Measurements from ENCODE around the gene FARP2. TPM values are rescaled to one million over a fixed set of nuclear protein-coding genes. Genes with fewer than 3 reads are reported as not detected.

Gene FARP2
- total RNA-seq, 1 experiment from 2014 or later = 32.6 TPM

GRCh38 chr2:241530571-241530970 is 174.5 kb downstream of the FARP2 start:
- Mint-ChIP-seq H3K27me3 (ENCODE audit: insufficient read depth, unreplicated experiment) (no peaks in the 10 kb centered on the region), H3K9me3 (ENCODE audit: unreplicated experiment) (no peaks in the 10 kb centered on the region), H3K36me3 (ENCODE audit: insufficient read depth, unreplicated experiment) (no peaks in the 10 kb centered on the region), H3K27ac (ENCODE audit: low read depth, unreplicated experiment) (no peak overlapping the region), H3K4me1 (ENCODE audit: insufficient read depth, unreplicated experiment) (no peaks in the 10 kb centered on the region), H3K4me3 (ENCODE audit: unreplicated experiment) (no peak overlapping the region)
- ChIA-PET POLR2A (no interaction called here), CTCF (interaction anchor here (0.7 kb wide), 1 partner anchor 96 kb away, joined by 3 read pairs; no protein-coding TSS in a partner anchor)
- DNase-seq (ENCODE audit: unreplicated experiment) = no peak
- intact Hi-C loops (cut with micrococcal nuclease) = no loop called here
- TF ChIP-seq CTCF (IDR thresholded peaks at IDR 0.05; ENCODE audit: unreplicated experiment) = no peak
- BruUV-seq (replicated peaks) = no TSS peak

- no peak for DNase-seq (ENCODE audit: unreplicated experiment)
- intact Hi-C loops (cut with micrococcal nuclease) = no loop called here
- ChIA-PET CTCF (no interaction called here), POLR2A (no interaction called here)
- no peak for TF ChIP-seq CTCF (IDR thresholded peaks at IDR 0.05; ENCODE audit: unreplicated experiment)
- Mint-ChIP-seq H3K27ac (ENCODE audit: low read depth, unreplicated experiment) (no peak overlapping the region), H3K27me3 (ENCODE audit: insufficient read depth, unreplicated experiment) (no peaks in the 10 kb centered on the region), H3K36me3 (ENCODE audit: insufficient read depth, unreplicated experiment) (no peaks in the 10 kb centered on the region), H3K9me3 (ENCODE audit: unreplicated experiment) (no peaks in the 10 kb centered on the region), H3K4me1 (ENCODE audit: insufficient read depth, unreplicated experiment) (no peaks in the 10 kb centered on the region), H3K4me3 (ENCODE audit: unreplicated experiment) (no peak overlapping the region)
- no TSS peak for BruUV-seq (replicated peaks)
Measured at GRCh38 chr2:241531161-241531722, 175.2 kb downstream of the FARP2 start.

- CTCF ChIA-PET = interaction anchor here (0.6 kb wide), 1 partner anchor 864 kb away, joined by 3 read pairs; no protein-coding TSS in a partner anchor
- BruUV-seq (replicated peaks) = no TSS peak
- H3K27me3 Mint-ChIP-seq (ENCODE audit: insufficient read depth, unreplicated experiment) = no peaks in the 10 kb centered on the region
- H3K9me3 Mint-ChIP-seq (ENCODE audit: unreplicated experiment) = no peaks in the 10 kb centered on the region
- intact Hi-C loops (cut with micrococcal nuclease) = no loop called here
- H3K4me1 Mint-ChIP-seq (ENCODE audit: insufficient read depth, unreplicated experiment) = no peaks in the 10 kb centered on the region
- H3K4me3 Mint-ChIP-seq (ENCODE audit: unreplicated experiment) = no peak overlapping the region
- DNase-seq (ENCODE audit: unreplicated experiment) = no peak
- no peaks in the 10 kb centered on the region for H3K36me3 Mint-ChIP-seq (ENCODE audit: insufficient read depth, unreplicated experiment)
- POLR2A ChIA-PET = interaction anchor here (0.6 kb wide), 1 partner anchor 8 kb away, joined by 3 read pairs; no protein-coding TSS in a partner anchor
- no peak for TF ChIP-seq CTCF (IDR thresholded peaks at IDR 0.05; ENCODE audit: unreplicated experiment)
- no peak overlapping the region for H3K27ac Mint-ChIP-seq (ENCODE audit: low read depth, unreplicated experiment)
Measured at GRCh38 chr2:241532168-241532567, 176.1 kb downstream of the FARP2 start.

GRCh38 chr2:241532733-241533601 is 176.9 kb downstream of the FARP2 start:
- POLR2A ChIA-PET = interaction anchor here (0.6 kb wide), 1 partner anchor 9 kb away, joined by 3 read pairs; no protein-coding TSS in a partner anchor
- Mint-ChIP-seq H3K27me3 (ENCODE audit: insufficient read depth, unreplicated experiment) (no peaks in the 10 kb centered on the region), H3K27ac (ENCODE audit: low read depth, unreplicated experiment) (no peak overlapping the region), H3K4me1 (ENCODE audit: insufficient read depth, unreplicated experiment) (no peaks in the 10 kb centered on the region), H3K9me3 (ENCODE audit: unreplicated experiment) (no peaks in the 10 kb centered on the region), H3K4me3 (ENCODE audit: unreplicated experiment) (no peak overlapping the region), H3K36me3 (ENCODE audit: insufficient read depth, unreplicated experiment) (no peaks in the 10 kb centered on the region)
- intact Hi-C loops (cut with micrococcal nuclease) = no loop called here
- CTCF ChIA-PET = interaction anchor here (0.6 kb wide), 2 partner anchors 51 to 865 kb away, joined by 3 to 4 read pairs; no protein-coding TSS in a partner anchor
- DNase-seq (ENCODE audit: unreplicated experiment) = no peak
- no peak for TF ChIP-seq CTCF (IDR thresholded peaks at IDR 0.05; ENCODE audit: unreplicated experiment)
- no TSS peak for BruUV-seq (replicated peaks)

Data from MCF 10A (cell line).